IPS-NIHi7 (cell line): Measurements from ENCODE around the gene MRPS5.
"Not testable (repeated sequence)": the region's sequence is repeated elsewhere in the genome, so short reads cannot be mapped to it uniquely, and the experiment has no call there.

Experiments used
- DNase-seq: peaks from one replicate; pipeline ENCODE4 v3.0.0; 2012; ENCODE audit warnings: mixed read lengths; ENCODE audit errors: extremely low spot score

Gene MRPS5

DNA sequence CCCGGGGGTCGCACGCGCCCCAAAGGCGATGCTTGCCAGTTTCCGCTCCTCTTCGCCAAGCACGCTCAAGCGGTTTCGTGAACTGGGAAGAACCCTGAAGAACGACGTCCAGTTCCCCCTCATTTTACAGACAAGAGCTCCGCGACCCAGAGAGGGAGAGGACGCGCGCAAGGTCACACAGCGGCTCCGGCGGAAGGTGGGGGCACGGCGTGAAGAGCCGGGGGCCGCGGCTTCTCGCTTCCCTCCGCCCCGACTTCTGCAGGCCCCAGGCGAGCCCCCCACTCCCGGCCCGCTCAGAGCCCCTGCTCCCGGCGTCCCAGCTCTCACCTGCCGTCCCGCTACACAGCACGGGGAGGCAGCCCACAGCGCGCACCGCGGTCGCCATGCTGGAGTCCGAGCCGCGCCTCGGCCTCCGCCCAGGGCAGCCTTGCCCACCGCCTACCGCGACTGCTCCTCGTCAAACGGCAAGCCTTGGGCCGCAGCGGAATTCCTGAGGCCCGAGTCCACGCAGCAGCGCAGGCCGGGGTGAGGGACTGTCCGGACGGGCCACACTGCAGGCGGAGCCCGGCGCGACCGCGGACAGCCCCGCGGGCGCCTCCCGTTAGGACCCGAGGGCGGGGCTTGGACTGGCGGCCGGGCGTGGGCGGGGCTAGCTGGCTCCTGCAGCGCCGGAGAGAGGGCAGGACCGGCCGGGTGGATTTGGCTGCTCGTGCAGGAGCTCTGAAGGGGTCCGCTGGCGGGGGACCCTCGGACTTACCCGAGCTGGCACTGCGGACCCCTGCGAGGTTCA, at the start of gene MRPS5:
MRPS5 (minus strand) TSS at position 402 of the 790 bp plus-strand sequence; CDS start at position 385, 17 bp downstream.
- DNase-seq, result peak; percentile 97

DNA sequence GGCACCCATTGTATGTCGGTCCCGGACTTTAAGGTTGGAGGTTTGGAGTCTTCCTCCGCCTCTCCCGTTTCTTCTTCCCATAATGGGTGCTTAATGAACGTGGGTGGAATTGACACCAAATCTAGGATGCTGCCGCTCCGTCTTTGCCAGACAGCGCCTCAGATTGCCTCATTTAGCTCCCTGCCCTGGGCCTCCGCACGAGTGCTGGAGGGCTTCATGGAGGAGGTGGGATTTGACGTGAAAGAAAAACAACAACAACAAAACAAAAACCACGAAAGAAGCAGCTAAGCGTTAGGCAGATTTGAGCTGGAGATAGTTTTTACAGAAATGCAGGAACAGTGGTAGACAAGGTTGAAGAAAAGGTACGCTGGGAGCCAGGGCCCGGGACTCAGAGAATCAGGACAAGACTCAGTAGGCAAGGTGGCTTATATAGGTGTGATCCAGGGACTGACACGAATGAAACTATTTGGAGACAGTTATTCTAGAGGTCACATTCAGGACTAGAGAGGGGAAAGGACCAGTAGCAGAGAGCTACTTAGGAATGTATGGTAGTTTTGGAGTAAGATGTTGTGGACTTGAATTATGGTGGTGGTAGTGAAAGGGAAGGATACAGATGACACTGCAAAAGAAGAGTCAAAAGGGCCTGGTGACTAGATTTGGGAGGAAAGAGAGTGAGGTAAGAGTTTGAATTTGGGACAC, 44.6 kb upstream of the MRPS5 start:
- peak; percentile 20 for DNase-seq

DNA sequence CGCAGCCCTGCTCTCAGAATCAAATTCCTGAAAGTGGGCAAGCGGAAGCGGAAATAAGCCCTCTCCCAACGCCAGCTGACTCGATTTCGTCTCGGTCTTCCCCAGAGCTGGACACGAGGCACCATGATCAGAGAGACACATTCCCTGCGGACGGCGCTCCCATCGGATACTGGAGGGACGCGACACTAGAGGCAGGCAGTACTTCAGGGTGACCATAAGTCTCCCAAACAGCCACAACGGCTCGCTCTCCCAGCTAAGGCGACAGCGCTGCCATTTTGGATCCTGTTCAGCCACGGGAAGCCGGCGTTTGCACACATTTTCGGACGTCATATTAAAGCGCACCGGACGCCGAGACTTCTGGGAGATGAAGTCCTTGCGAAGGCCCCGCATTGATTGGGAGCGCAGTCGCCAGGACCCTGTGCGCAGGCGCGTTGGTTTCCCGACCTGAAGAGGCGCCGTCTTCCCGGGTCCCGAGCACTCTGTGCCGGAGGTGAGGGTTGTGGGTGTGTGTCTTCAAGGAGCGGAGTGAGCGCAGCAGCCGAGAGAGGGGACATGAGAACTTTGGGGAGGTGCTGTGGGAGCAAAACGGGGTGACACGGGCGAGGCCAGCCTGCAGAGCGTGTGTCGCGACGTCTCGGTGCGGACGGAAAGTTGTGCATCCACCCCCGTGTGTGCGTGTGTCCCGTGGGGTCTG, 43.9 kb upstream of the MRPS5 start, which contains the start of gene ZNF2:
ZNF2 (plus strand) TSS at position 439 of the 694 bp plus-strand sequence. CDS start 10,418 bp downstream, outside the sequence.
- peak; percentile 100 for DNase-seq

DNA sequence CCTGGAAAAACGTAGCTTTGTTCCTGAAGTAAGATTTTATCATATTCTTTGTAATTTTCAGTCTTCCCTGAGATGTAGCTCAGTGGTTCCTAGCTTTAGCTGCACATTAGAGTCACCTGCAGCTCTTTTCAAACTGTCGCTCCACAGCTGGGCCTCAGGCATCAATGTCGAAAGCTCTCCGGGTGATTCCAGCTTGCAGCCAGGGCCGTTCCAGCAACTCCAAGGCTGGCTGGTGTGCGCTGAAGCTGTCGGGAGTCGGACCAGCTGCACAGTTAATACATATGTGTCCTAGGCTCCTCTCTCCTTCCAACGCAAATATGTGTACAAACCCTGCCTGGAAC, 43.4 kb upstream of the MRPS5 start:
- no peak for DNase-seq

DNA sequence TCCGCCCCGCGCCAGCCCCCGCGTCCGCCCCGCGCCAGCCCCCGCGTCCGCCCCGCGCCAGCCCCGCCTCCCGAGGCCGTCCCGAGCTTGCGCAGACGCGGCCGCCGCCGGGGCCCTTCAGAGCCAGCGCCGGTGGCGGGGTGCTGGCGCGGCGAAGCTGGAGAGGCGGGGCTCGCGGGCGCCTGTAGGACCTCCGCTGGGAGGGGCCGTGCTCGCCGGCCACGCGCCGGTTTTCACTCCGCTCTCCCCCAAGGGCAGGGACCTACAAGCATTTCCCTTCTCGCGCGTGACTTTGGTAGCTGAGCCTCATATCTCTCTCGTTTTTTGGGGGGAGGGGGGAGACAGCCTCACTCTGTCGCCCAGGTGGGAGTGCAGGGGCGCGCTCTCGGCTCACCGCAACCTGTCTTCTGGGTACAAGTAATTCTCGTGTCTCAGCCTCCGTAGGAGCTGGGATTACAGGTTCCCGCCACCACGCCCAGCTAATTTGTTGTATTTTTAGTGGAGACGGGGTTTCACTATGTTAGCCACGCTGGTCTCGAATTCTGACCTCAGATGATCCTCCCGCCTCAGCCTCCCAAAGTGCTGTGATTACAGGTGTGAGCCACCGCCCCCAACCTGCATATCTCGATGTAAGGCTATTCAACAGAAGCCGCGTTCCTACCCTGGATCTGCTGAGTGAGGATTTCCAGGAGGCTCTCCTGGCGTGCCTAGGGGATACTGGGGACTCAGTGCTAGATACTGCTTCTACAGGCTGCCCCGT, 38.3 kb upstream of the MRPS5 start, which contains the start of gene ZNF514:
ZNF514 (minus strand) TSS at position 159 of the 760 bp plus-strand sequence. CDS start 6,595 bp downstream, outside the sequence.
- peak; percentile 85 for DNase-seq

DNA sequence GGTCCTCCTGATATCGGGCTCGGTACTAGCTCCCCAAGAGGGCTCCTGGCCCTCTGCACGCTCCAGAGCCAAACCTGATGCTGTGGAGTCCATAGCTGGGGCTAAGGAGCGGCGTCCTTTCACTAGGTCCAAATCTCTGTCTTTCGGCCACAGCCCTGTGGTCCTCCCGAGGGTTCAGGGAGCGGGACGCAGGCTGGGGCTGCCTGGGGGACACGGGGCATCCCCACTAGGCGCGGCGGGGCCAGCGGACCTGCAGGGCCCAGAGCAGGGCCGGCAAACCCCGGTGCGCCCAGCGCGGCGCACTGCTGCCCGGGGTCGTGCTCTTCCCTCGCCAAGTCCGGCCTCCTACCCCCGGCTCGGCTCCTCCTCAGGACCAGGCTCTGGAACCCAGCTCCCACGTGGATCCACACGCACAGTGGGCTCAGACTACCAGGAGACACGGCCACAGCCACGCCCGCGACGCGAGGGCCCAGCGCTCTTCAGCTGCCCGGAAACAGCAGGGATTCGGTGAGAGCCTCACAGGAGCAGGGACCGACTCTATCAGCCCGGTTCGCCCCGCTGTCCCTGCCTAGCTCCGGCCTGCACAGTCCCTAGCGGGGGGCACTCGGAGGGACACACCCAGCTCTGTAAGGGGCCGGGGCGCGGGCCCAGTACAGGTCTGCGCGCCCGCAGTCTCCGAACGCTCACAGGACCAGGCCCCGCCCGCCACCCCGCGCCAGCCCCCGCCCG, 37.4 kb upstream of the MRPS5 start:
- DNase-seq, result peak; percentile 64

DNA sequence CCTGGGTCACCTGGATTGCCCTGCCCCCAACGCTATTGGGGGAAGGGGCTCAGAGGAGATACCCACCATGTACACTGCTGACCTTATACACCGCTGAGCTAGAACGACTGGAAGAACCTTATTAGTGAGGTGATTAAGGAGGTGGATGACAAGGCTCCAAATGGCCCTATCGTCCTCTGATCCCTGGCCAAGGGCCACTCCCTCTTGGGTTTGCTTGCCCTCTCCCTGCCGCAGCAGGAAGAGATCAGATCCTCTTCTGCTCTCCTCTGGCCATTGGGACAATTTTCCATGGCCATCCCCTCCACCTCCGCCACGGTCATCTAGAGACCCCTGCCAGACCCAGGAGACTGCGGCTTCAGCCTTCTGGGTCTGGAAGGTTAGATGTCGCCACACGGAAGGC, 36.8 kb upstream of the MRPS5 start:
- peak; percentile 12 for DNase-seq

DNA sequence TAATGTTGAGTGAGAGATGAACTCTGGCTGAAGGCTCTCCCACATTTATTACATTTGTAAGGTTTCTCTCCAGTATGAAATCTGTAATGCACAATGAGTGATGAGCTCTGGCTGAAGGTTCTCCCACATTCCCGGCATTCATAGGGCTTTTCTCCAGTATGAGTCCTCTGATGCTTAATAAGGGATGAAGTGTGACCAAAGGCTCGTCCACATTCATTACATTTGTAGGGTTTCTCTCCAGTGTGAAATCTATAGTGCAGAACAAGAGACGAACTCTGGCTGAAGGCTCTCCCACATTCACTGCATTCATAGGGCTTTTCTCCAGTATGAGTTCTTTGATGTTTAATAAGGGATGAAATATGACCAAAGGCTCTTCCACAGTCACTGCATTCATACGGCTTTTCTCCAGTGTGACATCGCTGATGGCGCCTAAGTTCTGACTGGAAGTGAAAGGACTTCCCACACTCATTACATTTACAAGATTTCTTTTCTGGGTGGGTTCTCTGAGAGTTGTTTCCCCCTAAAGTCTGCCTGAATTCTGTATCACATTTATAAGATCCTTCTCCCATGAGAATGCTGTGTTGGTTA, 27.9 kb upstream of the MRPS5 start:
- no peak for DNase-seq

DNA sequence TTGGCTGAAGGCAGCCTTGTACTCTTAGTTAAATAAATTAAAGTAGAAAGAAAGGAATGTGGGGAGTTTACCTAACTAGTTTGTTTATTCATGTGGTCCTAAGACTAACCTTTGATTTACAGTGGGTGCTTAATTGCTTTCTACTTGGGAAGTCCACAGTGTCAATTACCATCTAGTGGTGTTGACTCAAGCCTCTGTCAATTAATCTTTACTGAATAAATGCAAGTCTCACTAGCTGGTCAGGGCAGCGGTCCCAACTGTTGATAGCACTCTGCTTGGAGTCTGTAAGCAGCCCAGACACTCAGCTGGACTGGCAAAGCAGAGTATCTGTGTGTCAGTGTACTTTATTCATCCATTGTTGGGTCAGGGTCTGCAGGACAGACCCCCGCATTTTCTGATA, 22.2 kb upstream of the MRPS5 start:
- DNase-seq, result no peak

DNA sequence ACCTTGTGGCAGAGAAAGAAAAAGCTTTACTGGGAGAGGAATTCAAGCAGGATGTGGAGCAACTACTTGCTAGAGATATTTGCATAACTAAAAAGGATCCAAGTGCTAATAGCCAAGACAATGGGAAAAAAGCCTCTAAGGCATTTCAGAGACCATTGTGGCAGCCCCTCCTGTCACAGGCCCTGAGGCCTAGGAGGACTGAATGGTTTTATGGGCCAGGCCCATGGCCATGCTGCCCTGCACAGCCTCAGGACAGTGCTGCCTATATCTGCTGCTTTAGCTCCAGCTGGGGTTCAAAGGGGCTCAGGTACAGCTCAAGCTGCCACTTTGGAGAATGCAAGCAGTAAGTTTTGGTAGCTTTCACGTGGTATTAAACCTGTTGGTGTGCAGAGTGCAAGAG, 17.1 kb upstream of the MRPS5 start:
- no peak for DNase-seq

DNA sequence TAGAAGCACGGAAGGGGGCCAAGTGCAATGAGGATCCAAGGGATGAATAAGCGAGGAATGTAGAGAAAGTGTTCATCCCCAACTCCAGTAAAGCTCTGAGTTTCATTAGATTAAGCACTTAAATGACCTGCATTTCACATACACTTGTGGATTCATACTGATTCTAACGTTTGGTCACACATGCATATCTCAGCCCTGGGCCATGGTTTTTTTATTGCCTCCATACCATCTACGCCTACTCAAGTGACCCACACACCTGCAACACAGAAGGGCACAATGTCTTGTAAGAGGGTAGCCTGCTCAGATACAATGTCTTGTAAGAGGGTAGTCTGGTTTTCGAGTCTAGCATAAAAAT, 566 bp upstream of the MRPS5 start:
- DNase-seq, result peak; percentile 9

DNA sequence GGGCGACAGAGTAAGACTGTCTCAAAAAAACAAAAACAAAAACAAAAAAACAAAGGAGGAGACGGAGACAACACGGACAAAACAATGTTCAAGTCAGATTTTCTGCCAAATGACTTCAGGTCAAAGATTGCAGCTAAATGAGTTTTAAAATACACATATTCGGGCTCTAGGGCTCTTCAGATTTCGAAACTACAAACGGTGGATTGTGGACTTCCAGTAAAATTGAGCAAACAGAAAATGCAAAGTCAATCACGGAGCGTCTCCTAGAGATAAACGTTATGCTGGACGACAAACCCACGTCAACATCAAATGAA, 558 bp downstream of the MRPS5 start:
- DNase-seq, result no peak

DNA sequence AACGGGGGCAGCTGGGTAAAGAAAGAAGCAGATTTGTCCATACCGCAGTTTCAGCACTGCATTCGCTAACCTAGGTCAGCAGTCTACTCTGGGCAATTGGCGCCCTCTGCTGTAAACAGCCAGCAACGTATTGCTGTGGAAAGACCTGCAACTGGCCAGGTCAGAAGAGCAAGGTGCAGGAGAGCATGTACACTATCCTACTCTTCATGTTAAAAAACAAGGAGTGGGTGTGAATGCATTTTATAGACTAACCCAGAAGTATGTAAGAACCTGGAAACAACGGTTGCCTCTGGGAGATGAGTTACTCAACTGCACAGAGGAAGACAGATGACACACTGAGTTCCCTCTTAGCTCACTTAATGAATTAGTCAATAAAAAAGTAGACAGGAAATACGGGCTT, 6.2 kb downstream of the MRPS5 start:
- DNase-seq, result peak; percentile 84

DNA sequence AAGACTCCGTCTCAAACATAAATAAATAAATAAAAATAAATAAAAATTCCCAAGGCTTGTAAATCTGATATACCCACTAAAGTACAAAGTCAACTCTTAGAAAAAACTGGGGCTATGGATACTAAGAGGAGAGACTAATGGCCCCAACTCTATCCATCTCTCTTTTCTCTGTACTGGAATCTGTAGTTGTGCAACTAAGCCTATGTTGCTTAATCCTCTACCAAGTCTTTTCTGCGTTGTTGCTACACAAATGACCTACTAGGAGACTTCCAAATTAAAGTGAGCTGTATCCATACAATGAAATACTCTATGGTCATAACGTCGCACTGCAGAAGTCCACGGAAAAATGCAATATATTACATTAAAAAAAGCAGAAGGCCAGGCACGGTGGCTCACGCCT, 8.1 kb downstream of the MRPS5 start:
- DNase-seq, result no peak

DNA sequence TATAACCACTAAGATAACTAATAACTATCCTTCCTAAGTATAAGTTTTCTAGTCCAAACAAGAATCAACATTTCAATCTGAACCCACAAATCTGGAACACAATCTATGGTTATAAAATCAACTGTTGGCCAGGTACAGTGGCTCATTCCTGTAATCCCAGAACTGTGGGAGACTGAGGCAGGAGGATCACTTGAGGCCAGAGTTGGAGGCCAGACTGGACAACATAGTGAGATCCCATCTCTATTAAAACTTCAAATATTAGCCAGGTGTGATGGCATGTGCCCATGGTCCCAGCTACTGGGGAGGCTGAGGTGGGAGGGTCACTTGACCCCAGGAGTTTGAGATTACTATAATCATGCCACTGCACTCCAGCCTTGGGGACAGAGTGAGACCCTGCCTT, 11.2 kb downstream of the MRPS5 start:
- no peak for DNase-seq

DNA sequence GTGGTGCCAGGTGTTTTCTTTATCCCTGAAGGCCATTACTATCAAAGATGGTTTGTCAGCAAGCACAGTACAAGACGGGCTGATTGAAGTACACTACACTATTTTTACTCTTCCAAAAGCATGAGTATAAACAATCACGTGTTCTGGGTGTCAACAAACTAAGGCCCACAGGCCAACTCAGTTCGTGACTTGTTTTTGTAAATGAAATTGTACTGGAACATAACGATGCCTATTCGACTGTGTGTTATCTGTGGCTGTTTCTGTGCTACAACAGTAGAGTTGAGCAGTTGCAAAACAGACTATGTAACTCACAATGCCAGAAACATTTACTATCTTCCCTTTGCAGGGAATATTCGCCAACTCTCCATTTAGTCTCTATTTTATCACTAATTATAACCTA, 12.3 kb downstream of the MRPS5 start:
- no peak for DNase-seq

DNA sequence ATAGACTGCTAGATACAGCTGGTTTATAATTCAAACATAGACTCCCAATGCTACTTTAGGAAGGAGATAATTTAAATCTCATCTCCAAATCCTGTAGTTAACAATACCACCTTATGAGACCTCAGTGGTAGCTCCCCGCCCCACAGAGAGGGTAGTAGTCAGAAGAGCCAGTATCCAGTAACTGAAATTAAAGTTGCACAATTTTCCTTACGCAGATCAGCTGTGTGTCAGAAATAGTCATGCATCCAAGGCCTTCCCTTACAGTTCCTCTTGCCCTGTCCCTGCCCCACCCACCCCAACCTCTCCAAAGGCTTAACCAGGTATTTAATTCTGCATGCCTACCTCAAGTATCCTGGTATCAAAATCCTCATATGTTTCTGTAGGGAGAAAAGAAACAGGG, 15.5 kb downstream of the MRPS5 start:
- no peak for DNase-seq

DNA sequence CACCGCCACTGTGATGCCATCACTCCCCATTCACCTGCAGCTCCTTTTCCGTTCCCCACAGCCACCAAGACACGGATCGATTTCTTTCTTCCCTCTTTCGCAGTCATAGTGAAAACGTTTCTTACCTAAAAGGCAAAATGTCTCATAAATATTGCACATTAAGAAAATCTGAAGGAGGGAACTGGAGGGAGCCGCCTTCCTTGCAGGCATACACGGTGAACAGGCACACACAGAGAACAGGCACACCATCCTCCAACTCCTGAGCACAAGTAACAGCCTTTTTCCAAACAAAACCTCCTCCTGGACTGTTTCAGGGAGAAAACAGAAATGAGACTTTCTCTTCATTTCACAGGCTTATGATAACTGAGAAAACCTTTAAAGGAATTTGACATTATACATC, 17.0 kb downstream of the MRPS5 start:
- DNase-seq, result no peak

DNA sequence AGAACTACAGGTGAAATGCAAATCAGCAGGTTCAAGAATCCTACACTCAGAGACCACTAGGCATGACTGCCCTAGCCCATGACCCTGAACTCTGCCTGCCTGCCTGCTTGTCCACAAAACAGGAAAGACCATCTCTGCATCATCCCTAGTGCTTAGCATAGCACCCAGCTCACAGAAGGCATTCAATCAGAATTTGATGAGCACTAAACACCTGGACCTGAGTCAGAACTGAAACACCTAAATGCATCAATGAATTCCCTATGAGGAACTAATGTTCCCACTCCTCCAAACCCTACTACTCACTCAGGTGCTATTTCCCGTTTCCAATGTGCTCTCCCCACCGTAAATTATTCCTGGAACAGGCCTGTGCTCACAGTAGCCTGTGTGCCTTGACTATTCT, 21.7 kb downstream of the MRPS5 start:
- DNase-seq, result no peak

DNA sequence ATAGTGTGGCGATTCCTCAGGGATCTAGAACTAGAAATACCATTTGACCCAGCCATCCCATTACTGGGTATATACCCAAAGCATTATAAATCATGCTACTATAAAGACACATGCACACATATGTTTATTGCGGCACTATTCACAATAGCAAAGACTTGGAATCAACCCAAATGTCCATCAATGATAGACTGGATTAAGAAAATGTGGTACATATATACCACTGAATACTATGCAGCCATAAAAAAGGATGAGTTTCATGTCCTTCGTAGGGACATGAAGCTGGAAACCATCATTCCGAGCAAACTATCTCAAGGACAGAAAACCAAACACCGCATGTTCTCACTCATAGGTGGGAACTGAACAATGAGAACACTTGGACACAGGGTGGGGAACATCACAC, 23.3 kb downstream of the MRPS5 start:
- DNase-seq, result not testable (repeated sequence)
